ENCODE data around the gene RGPD3. TPM values are rescaled to one million over a fixed set of nuclear protein-coding genes. Genes with fewer than 3 reads are reported as not detected.

Gene RGPD3
- total RNA-seq, 2 experiments from 2014 or later: 0.06 TPM; not detected in 1

- DNase-seq: no peak
- Mint-ChIP-seq H3K27ac (no peak overlapping the region), H3K9me3 (no peaks in the 10 kb centered on the region), H3K36me3 (ENCODE audit: low read depth) (no peaks in the 10 kb centered on the region), H3K27me3 (peaks cover 20% of the 10 kb centered on the region), H3K4me3 (no peak overlapping the region), H3K4me1 (no peaks in the 10 kb centered on the region)
- ChIA-PET POLR2A (no interaction called here), CTCF (no interaction called here)
Observed at GRCh38 chr2:106350980-106351379, 117.2 kb downstream of the RGPD3 start.

GRCh38 chr2:106344302-106344701, 123.9 kb downstream of the RGPD3 start:
- H3K9me3 Mint-ChIP-seq: no peaks in the 10 kb centered on the region
- no peak for DNase-seq
- ChIA-PET CTCF (interaction anchor here (0.8 to 1.1 kb wide), 2 partner anchors 9 to 29 kb away, joined by 3 read pairs; no protein-coding TSS in a partner anchor), POLR2A (no interaction called here)
- peaks cover 8% of the 10 kb centered on the region for H3K27me3 Mint-ChIP-seq
- H3K36me3 Mint-ChIP-seq (ENCODE audit: low read depth): no peaks in the 10 kb centered on the region
- no peak overlapping the region for H3K4me3 Mint-ChIP-seq
- peaks cover 3% of the 10 kb centered on the region for H3K4me1 Mint-ChIP-seq
- no peak overlapping the region for H3K27ac Mint-ChIP-seq

GRCh38 chr2:106343274-106343673, 124.9 kb downstream of the RGPD3 start:
- Mint-ChIP-seq H3K27ac (no peak overlapping the region), H3K36me3 (ENCODE audit: low read depth) (no peaks in the 10 kb centered on the region), H3K9me3 (no peaks in the 10 kb centered on the region), H3K4me3 (no peak overlapping the region), H3K4me1 (peaks cover 3% of the 10 kb centered on the region), H3K27me3 (peaks cover 8% of the 10 kb centered on the region)
- ChIA-PET POLR2A (no interaction called here), CTCF (no interaction called here)
- DNase-seq: no peak

GRCh38 chr2:106342831-106343251, 125.4 kb downstream of the RGPD3 start:
- Mint-ChIP-seq H3K36me3 (ENCODE audit: low read depth) (no peaks in the 10 kb centered on the region), H3K27me3 (peaks cover 5% of the 10 kb centered on the region), H3K9me3 (no peaks in the 10 kb centered on the region), H3K4me3 (no peak overlapping the region), H3K27ac (no peak overlapping the region), H3K4me1 (peaks cover 3% of the 10 kb centered on the region)
- ChIA-PET POLR2A (interaction anchor here (0.6 kb wide), 1 partner anchor 33 kb away, joined by 6 read pairs; no protein-coding TSS in a partner anchor), CTCF (no interaction called here)
- no peak for DNase-seq

GRCh38 chr2:106341666-106342065, 126.5 kb downstream of the RGPD3 start:
- Mint-ChIP-seq H3K4me1 (peaks cover 3% of the 10 kb centered on the region), H3K9me3 (no peaks in the 10 kb centered on the region), H3K4me3 (no peak overlapping the region), H3K27me3 (peaks cover 2% of the 10 kb centered on the region), H3K27ac (no peak overlapping the region), H3K36me3 (ENCODE audit: low read depth) (no peaks in the 10 kb centered on the region)
- ChIA-PET POLR2A (no interaction called here), CTCF (no interaction called here)
- DNase-seq: no peak

Other genes starting within 250 kb of the RGPD3 start
- not detected for gene CD8B2, start 19.0 kb upstream of the RGPD3 start, total RNA-seq

Data from activated CD4-positive, alpha-beta T cell treated with anti-CD3 and anti-CD28 coated beads, Interleukin-2, amount 10 ng/mL, durations not matched to agents 7 days and 5 days (primary cell).